ENCODE results near the gene HSP90AB1.

GRCh38 chr6:44237813-44238433, 9.0 kb upstream of the HSP90AB1 start:
- TF ChIP-seq MXI1 (IDR thresholded peaks at IDR 0.05; ENCODE audit: low read depth, low read length) = no peak
- TF ChIP-seq FOSL1 (tag; conservative IDR thresholded peaks at IDR 0.05) = peak; percentile 80
- no peak for TF ChIP-seq RBBP5 (IDR thresholded peaks at IDR 0.05; ENCODE audit: borderline replicate concordance, insufficient read depth, low read length, poor library complexity, severe bottlenecking)
- TF ChIP-seq CREB1 (IDR thresholded peaks at IDR 0.05) = peak; percentile 82
- TF ChIP-seq CREB1 (CRISPR knock-in tag; IDR thresholded peaks at IDR 0.05) = peak; percentile 90
- TF ChIP-seq ZBTB7A (IDR thresholded peaks at IDR 0.05; ENCODE audit: borderline replicate concordance, control insufficient read depth, low read depth, low read length) = peak; percentile 98
- peak; percentile 93 to 98 (median 95) for TF ChIP-seq CTCF (IDR thresholded peaks at IDR 0.05 in 2 of 3, conservative IDR thresholded peaks at IDR 0.05 in 1 of 3; ENCODE audit: insufficient read depth in 2 of 3, low read depth in 1 of 3, low read length in 3 of 3)
- 0 out of 2 replicates have a peak, but pooled peaks have one; percentile 4 for TF ChIP-seq POLR2AphosphoS5 (IDR thresholded peaks at IDR 0.05; ENCODE audit: control insufficient read depth, insufficient read depth, low read depth, low read length)
- TF ChIP-seq SREBF2 (CRISPR knock-in tag; IDR thresholded peaks at IDR 0.05) = no peak
- peak; percentile 83; the same call in 1 of the 2 replicates for TF ChIP-seq CREB3L1 (IDR thresholded peaks at IDR 0.05; ENCODE audit: borderline replicate concordance, low read depth)
- no peak for TF ChIP-seq ZNF239 (CRISPR knock-in tag; IDR thresholded peaks at IDR 0.05)
- TF ChIP-seq PRDM10 (IDR thresholded peaks at IDR 0.05; ENCODE audit: partially characterized antibody) = peak; percentile 82
- TF ChIP-seq ZNF551 (CRISPR knock-in tag; IDR thresholded peaks at IDR 0.05) = no peak
- peak; percentile 52; the same call in 1 of the 2 replicates for TF ChIP-seq GTF2E2 (tag; IDR thresholded peaks at IDR 0.05)
- peak; percentile 78 to 86 for TF ChIP-seq RAD21 (CRISPR knock-in tag; conservative IDR thresholded peaks at IDR 0.05 in 1 of 2, IDR thresholded peaks at IDR 0.05 in 1 of 2)

Data from K562 (cell line).